HG02981 (cell line): ENCODE data around the gene LRRC37A.
"Not testable (repeated sequence)": the region's sequence is repeated elsewhere in the genome, so short reads cannot be mapped to it uniquely, and the experiment has no call there.

ENCODE experiments used
- ATAC-seq: cut with Tn5 transposase; IDR thresholded peaks from one replicate; pipeline ENCODE4 v1.9.1; 2021; ENCODE audit warnings: mild to moderate bottlenecking, moderate library complexity; ENCODE audit not compliant: unreplicated experiment

The LRRC37A gene

GRCh38 chr17:46286764-46287221 is 8.1 kb upstream of the LRRC37A start:
- ATAC-seq, result not testable (repeated sequence)

- not testable (repeated sequence) for ATAC-seq
These were observed 7.3 kb upstream of the LRRC37A start for GRCh38 chr17:46287587-46287986.

GRCh38 chr17:46290906-46291546 is 3.9 kb upstream of the LRRC37A start:
- peak; percentile 97 for ATAC-seq

GRCh38 chr17:46291618-46292017 is 3.3 kb upstream of the LRRC37A start:
- ATAC-seq, result not testable (repeated sequence)

- not testable (repeated sequence) for ATAC-seq
These were observed 46.3 kb downstream of the LRRC37A start for GRCh38 chr17:46341220-46341619.

- not testable (repeated sequence) for ATAC-seq
These were observed 47.2 kb downstream of the LRRC37A start for GRCh38 chr17:46342131-46342530.

- ATAC-seq, result not testable (repeated sequence)
These were observed 53.4 kb downstream of the LRRC37A start for GRCh38 chr17:46348345-46348744.

GRCh38 chr17:46349060-46349459 is 54.1 kb downstream of the LRRC37A start:
- not testable (repeated sequence) for ATAC-seq

GRCh38 chr17:46353856-46354255 is 58.9 kb downstream of the LRRC37A start:
- ATAC-seq, result not testable (repeated sequence)

- peak; percentile 29 for ATAC-seq
These were observed 66.3 kb downstream of the LRRC37A start for GRCh38 chr17:46361145-46361735.

- peak; percentile 96 for ATAC-seq
These were observed 66.8 kb downstream of the LRRC37A start, which contains the start of gene ARL17B for GRCh38 chr17:46361755-46362154. TSS of gene ARL17B (minus strand) at chr17:46361766. CDS start at chr17:46358397, 3,369 bp downstream.

- not testable (repeated sequence) for ATAC-seq
These were observed 72.6 kb downstream of the LRRC37A start for GRCh38 chr17:46367520-46367919.

- peak; percentile 65 for ATAC-seq
These were observed 77.6 kb downstream of the LRRC37A start for GRCh38 chr17:46372236-46373229.

GRCh38 chr17:46373418-46373817 is 78.5 kb downstream of the LRRC37A start:
- peak; percentile 47 for ATAC-seq

- ATAC-seq, result not testable (repeated sequence)
These were observed 88.2 kb downstream of the LRRC37A start for GRCh38 chr17:46383118-46383517.

- ATAC-seq, result not testable (repeated sequence)
These were observed 90.6 kb downstream of the LRRC37A start for GRCh38 chr17:46385491-46385890.
